Measurements from ENCODE around the gene OSGEP. TPM values are rescaled to one million over a fixed set of nuclear protein-coding genes. Genes with fewer than 3 reads are reported as not detected.

OSGEP gene
- 59.0 TPM for total RNA-seq (ENCODE audit: insufficient read depth, low replicate concordance)

DNA sequence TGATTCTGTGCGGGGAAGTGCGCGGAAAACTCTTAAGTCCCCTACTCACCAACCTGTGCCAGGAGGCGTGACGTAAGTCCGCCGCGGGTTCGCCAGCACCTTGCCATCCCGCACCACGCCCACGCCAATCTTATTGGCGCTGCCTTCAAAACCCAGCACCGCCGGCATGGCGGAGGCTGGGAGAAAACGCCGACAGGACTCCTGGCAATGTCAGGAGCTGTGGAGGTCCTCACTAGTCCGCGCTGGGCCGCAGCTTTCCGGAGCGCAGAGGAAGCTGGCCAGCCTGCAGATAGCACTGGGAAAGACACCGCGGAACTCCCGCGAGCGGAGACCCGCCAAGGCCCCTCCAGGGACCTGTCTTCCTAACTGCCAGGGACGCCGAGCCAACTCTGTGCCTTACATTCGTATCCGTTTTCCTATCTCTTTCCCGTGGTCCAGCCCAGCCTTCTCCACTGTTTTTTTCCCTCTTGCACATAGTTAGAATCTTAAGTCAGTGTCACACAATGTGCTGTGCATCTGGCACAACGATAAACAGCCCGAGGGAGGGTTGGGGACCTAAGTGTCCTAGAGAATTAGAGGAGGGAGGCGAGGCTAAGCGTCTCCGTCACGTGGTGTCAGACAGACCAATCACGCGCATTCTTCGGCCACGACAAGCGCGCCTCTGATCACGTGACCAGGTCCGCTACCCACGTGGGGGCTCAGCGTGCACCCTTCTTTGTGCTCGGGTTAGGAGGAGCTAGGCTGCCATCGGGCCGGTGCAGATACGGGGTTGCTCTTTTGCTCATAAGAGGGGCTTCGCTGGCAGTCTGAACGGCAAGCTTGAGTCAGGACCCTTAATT lies at the start of gene OSGEP, which contains the start of gene APEX1:
Gene OSGEP (minus strand): TSS at position 297 of the 839 bp plus-strand sequence. CDS start 129 bp downstream, at position 168.
Gene APEX1 (plus strand): TSS at position 711 of the 839 bp plus-strand sequence. CDS start 420 bp downstream, outside the sequence.
- DNase-seq (ENCODE audit: low spot score) = peak; percentile 100

GRCh38 chr14:20503898-20504297 lies 49.3 kb upstream of the OSGEP start:
- DNase-seq (ENCODE audit: low spot score) = peak; percentile 69

DNA sequence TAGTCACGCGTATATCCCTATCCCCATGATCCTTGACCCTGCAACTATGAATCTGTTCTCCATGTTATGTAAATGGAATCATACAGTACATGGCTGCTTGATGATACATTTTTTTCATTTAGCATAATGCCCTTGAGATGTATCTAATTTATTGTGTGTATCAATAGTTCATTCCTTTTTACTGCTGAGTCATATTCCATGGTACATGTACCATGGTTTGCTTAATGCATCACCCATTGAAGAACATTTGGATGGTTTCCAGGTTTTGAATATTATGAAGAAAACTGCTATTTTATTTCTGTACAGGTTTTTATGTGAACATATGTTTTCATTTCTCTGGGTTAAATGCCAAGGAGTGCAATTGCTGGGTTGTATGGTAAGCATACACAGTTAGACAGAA lies 46.7 kb upstream of the OSGEP start:
- DNase-seq (ENCODE audit: low spot score) = no peak

DNA sequence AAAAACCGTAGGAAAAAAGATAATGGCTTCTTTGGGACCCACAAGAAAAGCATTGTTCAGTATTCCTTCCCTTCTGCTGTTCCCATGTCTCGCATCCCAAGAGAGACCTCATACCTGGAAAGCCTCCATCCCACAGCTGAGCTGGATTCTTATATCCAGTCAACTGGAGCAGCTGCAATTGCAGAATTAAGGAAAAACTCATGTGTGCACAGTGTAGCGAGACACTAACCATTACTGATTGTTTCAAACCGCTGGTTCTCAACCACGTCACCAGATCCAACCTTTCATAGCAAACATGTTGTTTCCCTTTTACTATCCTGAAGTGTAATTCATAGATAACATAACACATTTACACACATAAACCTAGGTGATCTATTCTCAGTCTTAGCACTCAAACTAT lies 45.3 kb upstream of the OSGEP start:
- DNase-seq (ENCODE audit: low spot score) = no peak

- no peak for DNase-seq (ENCODE audit: low spot score)
Measured at GRCh38 chr14:20499108-20499507, 44.5 kb upstream of the OSGEP start.

DNA sequence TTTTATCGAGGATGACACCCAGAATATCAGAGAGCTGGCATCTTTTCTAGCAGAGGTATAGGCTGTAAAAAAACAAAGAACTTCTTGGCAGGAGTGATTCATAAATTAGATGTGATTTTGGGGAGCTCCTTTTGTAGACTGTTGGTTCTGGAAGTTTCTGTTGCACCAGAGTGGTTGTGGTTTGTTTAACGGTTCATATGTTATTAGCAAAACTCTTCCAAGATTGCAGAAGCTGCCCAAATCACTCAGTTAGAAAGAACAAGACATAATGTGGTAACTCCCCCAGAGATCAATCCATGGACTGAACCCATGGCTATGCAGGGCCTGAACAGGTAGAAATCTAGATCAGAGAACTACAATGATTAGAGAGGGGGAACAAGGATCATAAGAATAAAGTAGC lies 44.0 kb upstream of the OSGEP start:
- DNase-seq (ENCODE audit: low spot score) = no peak

DNA sequence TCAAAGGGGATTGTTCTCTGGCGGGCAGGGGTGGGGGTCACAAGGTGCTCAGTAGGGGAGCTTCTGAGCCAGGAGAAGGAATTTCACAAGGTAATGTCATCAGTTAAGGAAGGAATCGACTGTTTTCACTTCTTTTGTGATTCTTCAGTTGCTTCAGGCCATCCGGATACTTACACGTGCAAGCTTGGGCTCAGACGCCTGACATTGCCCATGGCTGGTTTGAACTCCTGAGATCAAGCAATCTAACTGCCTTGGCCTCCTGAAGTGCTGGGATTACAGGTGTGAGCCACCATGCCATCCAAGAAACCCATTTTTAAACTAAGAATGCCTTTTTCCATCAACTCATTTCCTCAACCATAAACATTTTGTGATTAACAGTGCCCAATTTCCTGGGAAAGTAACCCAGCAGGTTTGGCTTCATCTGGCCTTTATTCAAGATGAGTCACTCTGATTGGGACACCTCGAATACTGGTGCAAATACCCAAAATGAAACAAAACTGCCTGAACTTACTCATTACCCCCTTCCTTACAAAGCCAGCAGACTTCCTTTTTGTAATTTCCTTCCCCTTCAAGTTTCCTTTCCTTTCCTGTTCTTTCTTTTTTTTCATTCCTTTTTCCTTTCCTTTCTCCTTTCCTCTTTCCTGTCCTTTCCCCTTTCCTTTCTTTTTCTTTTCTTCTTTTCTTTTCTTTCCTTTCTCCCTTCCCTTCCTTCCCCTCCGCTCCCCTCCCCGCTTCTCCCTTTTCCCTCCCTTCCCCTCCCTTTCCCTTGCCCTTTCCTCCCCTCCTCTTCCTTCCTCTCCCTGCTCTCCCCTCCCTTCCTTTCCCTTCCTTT lies 40.5 kb upstream of the OSGEP start:
- DNase-seq (ENCODE audit: low spot score) = no peak

- peak; percentile 27 for DNase-seq (ENCODE audit: low spot score)
Measured at GRCh38 chr14:20493634-20494033, 39.0 kb upstream of the OSGEP start.

GRCh38 chr14:20492486-20492885 lies 37.9 kb upstream of the OSGEP start:
- no peak for DNase-seq (ENCODE audit: low spot score)

DNA sequence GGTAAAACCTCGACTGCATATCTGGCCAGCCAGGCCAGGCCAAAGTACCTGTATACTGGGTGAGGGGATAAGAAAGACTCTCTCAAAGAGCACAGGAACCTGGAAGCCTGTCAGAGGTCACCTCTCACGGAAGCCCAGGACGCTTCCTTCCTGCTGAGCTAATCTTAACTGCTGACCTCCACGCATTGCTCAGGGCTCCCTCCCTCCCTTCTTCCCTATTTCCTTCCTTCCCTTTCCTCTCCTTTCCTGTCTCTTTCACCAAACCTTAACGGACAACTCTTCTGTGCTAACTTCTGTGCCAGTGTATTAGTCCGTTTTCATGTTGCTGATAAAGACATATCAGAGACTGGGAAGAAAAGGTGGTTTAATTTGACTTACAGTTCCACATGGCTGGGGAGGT lies 36.0 kb upstream of the OSGEP start:
- DNase-seq (ENCODE audit: low spot score) = no peak

- DNase-seq (ENCODE audit: low spot score) = no peak
Measured at GRCh38 chr14:20489093-20489994, 34.7 kb upstream of the OSGEP start.

- DNase-seq (ENCODE audit: low spot score) = no peak
Measured at GRCh38 chr14:20487396-20487725, 32.7 kb upstream of the OSGEP start.

DNA sequence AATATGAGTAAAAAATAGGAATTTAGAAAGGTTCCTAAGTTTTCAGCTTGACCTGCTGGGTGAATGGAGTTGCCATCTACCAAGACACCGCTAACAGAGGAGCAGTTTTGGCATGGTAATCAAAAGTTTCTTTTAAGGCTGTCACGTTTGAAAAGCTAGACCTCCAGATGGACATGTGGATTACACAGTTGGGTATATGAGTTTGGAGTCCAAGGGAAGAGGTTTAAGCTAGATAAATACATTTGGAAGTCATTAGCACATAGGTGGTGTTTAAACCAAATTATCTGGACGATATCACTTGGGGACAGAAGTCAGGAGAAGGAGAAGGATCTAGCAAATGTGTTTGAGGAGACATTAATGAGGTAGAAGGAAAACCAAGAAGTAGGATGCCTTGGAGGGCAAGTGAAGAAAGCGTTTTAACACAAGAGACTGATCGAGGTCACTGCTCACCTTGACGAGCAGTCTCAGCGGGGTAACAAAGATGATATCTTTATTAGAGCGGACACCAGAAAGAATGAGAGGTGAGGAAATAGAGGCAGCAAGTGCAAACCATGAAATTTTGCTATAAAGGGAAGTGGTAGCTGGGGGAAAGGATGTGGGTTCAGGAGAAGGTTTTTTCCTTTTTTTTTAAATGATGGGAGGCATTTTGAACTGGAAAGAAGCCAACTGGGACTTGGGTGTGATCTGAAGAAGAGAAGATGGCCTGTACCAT lies 32.2 kb upstream of the OSGEP start:
- no peak for DNase-seq (ENCODE audit: low spot score)

DNA sequence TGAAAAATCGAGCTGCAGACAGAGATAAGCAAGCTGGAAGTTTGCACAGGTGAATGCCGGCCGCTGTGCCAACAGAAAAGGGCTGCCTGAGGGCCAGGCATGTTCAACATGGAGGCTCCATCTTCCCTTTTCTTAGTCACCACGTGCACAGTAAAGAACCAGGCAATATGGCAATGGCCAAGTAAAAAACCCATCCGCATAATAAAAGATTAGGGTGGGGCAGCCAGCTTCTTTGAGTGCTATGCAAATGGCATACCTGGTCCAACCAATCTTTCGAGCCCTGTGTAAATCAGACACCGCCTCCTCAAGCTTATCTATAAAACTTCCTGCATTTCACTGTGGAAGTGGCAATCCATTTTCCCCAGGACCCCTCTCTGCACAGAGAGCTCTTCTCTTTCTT lies 31.3 kb upstream of the OSGEP start:
- no peak for DNase-seq (ENCODE audit: low spot score)

DNA sequence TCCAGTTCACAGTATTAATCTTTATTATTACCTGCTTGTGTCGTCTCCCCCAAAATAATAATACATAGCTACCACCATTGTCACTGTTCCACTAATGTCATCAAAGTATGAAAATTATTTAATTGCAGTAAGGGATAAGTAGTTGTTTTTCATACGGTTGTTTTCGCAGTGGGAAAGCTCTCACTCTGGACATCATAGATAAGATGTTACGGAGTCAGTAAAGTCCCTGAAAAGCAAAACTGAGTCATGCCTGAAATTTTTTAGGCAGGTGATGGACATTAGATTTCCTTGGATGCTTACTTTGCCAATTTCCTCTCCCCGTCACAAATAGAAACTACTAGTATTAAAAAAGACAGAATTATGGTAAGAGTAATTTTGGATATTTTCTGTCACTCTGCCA lies 27.8 kb upstream of the OSGEP start:
- DNase-seq (ENCODE audit: low spot score) = no peak

- DNase-seq (ENCODE audit: low spot score) = no peak
Measured at GRCh38 chr14:20478894-20479293, 24.3 kb upstream of the OSGEP start.

DNA sequence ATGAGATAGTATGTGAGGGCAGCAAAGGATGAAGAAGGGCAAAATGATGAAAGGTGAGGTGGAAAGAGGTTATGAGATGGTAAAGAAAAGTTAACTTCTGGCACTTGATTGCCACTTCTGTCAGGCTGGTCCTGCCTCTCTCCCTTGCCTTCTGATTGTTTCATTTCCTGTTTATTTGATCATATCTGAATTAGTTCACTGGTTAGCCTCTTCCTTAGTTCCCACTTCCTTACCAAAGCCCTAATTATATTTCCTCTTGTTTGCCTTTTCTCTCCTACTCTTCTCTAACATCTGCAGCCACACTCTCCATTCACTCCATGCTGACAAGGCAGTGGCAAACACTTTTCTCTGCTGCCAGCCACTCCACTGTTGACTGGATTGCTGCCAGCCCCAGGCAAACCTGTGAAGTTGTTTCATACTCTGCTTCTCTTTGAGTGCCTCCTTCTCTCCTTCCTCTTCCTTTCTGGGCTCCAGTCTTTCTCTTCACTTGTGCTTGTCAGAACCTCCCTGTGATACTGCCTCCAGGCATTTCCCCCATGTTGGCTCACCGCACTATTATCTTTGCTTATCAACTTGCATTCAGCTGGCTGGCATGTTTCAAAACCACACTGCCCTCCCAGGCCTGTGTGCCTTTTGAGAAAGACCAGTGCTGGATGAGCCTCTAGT lies 22.7 kb upstream of the OSGEP start:
- peak; percentile 33 for DNase-seq (ENCODE audit: low spot score)

GRCh38 chr14:20476776-20477175 lies 22.2 kb upstream of the OSGEP start:
- DNase-seq (ENCODE audit: low spot score) = peak; percentile 38

GRCh38 chr14:20472536-20473169 lies 18.0 kb upstream of the OSGEP start:
- no peak for DNase-seq (ENCODE audit: low spot score)

DNA sequence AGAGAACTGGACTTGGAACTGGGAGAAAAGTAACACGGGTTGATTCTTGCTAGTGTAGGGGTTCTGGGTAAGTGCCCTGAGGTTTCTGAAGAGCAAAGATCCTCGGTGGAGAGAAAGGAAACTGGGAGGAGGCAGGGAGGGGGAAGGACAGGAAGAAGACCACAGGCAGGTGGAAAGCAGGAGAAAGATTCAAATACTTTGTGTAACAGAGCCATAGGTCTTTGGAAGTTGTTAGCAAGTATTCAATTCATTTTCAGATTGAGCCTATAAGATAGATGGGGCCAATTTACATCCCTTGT lies 15.9 kb upstream of the OSGEP start:
- no peak for DNase-seq (ENCODE audit: low spot score)

Measured in umbilical cord (tissue), 2 donors.